Activated CD4-positive, alpha-beta T cell treated with anti-CD3 and anti-CD28 coated beads, Interleukin-2, amount 10 ng/mL, durations not matched to agents 7 days and 5 days (primary cell): ENCODE data around the gene TTC19. TPM values are rescaled to one million over a fixed set of nuclear protein-coding genes. Genes with fewer than 3 reads are reported as not detected.

Experiments
- CTCF ChIA-PET: fragments of 350-600 bp; sonication (Branson Sonifier 250); formaldehyde crosslinking; loops from one replicate; lab custom pipeline; 2021; ENCODE audit warnings: antibody characterized with exemption; lab: Charles Lee
- POLR2A ChIA-PET: fragments of 350-600 bp; sonication (Branson Sonifier 250); formaldehyde crosslinking; loops from one replicate; lab custom pipeline; 2021; ENCODE audit warnings: antibody characterized with exemption; lab: Charles Lee
- DNase-seq: peaks from one replicate; pipeline ENCODE4 v3.0.0-alpha.2; 2020
- H3K27ac Mint-ChIP-seq: one replicate; pipeline ENCODE4 v1.8.0; 2021; ENCODE audit warnings: mild to moderate bottlenecking, moderate library complexity, mixed read lengths
- H3K27me3 Mint-ChIP-seq: one replicate; pipeline ENCODE4 v1.8.0; 2021; ENCODE audit warnings: mixed read lengths
- H3K36me3 Mint-ChIP-seq: one replicate; pipeline ENCODE4 v1.8.0; 2021; ENCODE audit warnings: low read depth, mixed read lengths
- H3K4me1 Mint-ChIP-seq: one replicate; pipeline ENCODE4 v1.8.0; 2021; ENCODE audit warnings: mixed read lengths
- H3K4me3 Mint-ChIP-seq: one replicate; pipeline ENCODE4 v1.8.0; 2021; ENCODE audit warnings: mild to moderate bottlenecking, moderate library complexity, mixed read lengths
- H3K9me3 Mint-ChIP-seq: one replicate; pipeline ENCODE4 v1.8.0; 2021; ENCODE audit warnings: mixed read lengths
- total RNA-seq, 2 experiments: library from RNA; stranded (reverse); gene quantifications; one replicate each; pipeline ENCODE4 v1.2.3, GENCODE V29; 2021

TTC19 gene, protein sequence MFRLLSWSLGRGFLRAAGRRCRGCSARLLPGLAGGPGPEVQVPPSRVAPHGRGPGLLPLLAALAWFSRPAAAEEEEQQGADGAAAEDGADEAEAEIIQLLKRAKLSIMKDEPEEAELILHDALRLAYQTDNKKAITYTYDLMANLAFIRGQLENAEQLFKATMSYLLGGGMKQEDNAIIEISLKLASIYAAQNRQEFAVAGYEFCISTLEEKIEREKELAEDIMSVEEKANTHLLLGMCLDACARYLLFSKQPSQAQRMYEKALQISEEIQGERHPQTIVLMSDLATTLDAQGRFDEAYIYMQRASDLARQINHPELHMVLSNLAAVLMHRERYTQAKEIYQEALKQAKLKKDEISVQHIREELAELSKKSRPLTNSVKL
- 10 to 100 TPM; 25.4 to 25.5 TPM for total RNA-seq

- Mint-ChIP-seq H3K36me3 (peaks cover 41% of the 10 kb centered on the region), H3K4me1 (peaks cover 33% of the 10 kb centered on the region), H3K27ac (peak within 1 kb of the TSS; percentile 99), H3K9me3 (peaks cover 6% of the 10 kb centered on the region), H3K4me3 (peak within 1 kb of the TSS; percentile 96), H3K27me3 (no peaks in the 10 kb centered on the region)
- ChIA-PET CTCF (interaction anchor here (0.7 to 3.0 kb wide), 6 partner anchors 14 to 215 kb away, joined by 3 to 14 read pairs (median 6); partner anchors contain the start of gene ADORA2B), POLR2A (no interaction called here)
- DNase-seq = peak; percentile 93
These were observed at the start of gene TTC19, which contains the start of gene ZSWIM7 for GRCh38 chr17:15999141-15999973. TSS of gene TTC19 (plus strand) at chr17:15999824. CDS start at chr17:15999849, 25 bp downstream. TSS of gene ZSWIM7 (minus strand) at chr17:15999704. CDS start at chr17:15999594, 110 bp downstream.

DNA sequence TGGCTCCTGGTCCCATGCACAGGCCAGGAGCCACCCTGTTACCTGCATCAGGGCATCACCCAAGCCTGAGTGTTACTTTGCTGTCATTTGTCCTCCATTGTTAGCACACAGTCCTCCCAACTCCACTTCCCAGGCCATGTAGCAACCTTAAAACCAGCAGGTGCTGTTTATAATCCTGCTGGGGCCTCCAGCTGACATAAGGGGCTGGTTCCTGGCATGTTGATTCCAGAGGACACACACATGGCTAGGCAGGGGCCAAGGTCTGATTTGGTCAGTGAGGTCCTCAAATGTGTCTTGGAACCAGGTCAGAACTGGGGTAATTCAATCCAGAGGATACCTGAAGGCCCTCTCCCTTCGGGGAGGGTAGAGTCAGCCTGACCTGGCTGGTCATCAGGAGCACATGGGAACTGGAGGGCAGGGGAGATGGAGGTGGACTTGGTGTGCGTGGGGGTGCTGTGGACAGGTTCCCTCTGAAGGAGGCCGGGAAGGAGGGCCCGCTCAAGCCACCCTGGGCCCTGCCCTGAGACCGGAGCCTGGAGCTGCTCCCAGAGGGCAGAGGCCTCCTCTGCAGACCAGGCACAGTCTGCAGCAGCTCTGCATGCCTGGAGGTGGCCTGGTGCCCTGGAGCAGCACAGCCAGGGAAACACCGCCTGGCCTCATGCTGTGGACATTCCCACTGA, 48.1 kb upstream of the TTC19 start:
- H3K27me3 Mint-ChIP-seq = peaks cover 19% of the 10 kb centered on the region
- H3K36me3 Mint-ChIP-seq = no peaks in the 10 kb centered on the region
- ChIA-PET POLR2A (no interaction called here), CTCF (no interaction called here)
- no peaks in the 10 kb centered on the region for H3K9me3 Mint-ChIP-seq
- H3K27ac Mint-ChIP-seq = no peak overlapping the region
- H3K4me3 Mint-ChIP-seq = no peak overlapping the region
- H3K4me1 Mint-ChIP-seq = peaks cover 2% of the 10 kb centered on the region
- DNase-seq = no peak

GRCh38 chr17:15952048-15952532, 47.5 kb upstream of the TTC19 start:
- POLR2A ChIA-PET = no interaction called here
- H3K27ac Mint-ChIP-seq = no peak overlapping the region
- DNase-seq = no peak
- H3K9me3 Mint-ChIP-seq = no peaks in the 10 kb centered on the region
- no peak overlapping the region for H3K4me3 Mint-ChIP-seq
- H3K4me1 Mint-ChIP-seq = peaks cover 6% of the 10 kb centered on the region
- no peaks in the 10 kb centered on the region for H3K36me3 Mint-ChIP-seq
- CTCF ChIA-PET = interaction anchor here (1.5 kb wide), 1 partner anchor 14 kb away, joined by 3 read pairs; no protein-coding TSS in a partner anchor
- H3K27me3 Mint-ChIP-seq = peaks cover 16% of the 10 kb centered on the region

- Mint-ChIP-seq H3K4me1 (peaks cover 14% of the 10 kb centered on the region), H3K27me3 (peaks cover 20% of the 10 kb centered on the region), H3K9me3 (no peaks in the 10 kb centered on the region), H3K27ac (no peak overlapping the region), H3K4me3 (no peak overlapping the region), H3K36me3 (no peaks in the 10 kb centered on the region)
- ChIA-PET CTCF (interaction anchor here (0.6 to 1.5 kb wide), 2 partner anchors 13 to 68 kb away, joined by 3 read pairs; no protein-coding TSS in a partner anchor), POLR2A (no interaction called here)
- DNase-seq = no peak
These were observed 46.5 kb upstream of the TTC19 start for GRCh38 chr17:15952916-15953790.

GRCh38 chr17:15954222-15954621, 45.4 kb upstream of the TTC19 start:
- H3K9me3 Mint-ChIP-seq = no peaks in the 10 kb centered on the region
- H3K27ac Mint-ChIP-seq = no peak overlapping the region
- ChIA-PET CTCF (interaction anchor here (1.3 kb wide), 1 partner anchor 8 kb away, joined by 3 read pairs; no protein-coding TSS in a partner anchor), POLR2A (no interaction called here)
- H3K4me3 Mint-ChIP-seq = no peak overlapping the region
- DNase-seq = no peak
- H3K36me3 Mint-ChIP-seq = no peaks in the 10 kb centered on the region
- H3K27me3 Mint-ChIP-seq = peaks cover 27% of the 10 kb centered on the region
- peaks cover 24% of the 10 kb centered on the region for H3K4me1 Mint-ChIP-seq

DNA sequence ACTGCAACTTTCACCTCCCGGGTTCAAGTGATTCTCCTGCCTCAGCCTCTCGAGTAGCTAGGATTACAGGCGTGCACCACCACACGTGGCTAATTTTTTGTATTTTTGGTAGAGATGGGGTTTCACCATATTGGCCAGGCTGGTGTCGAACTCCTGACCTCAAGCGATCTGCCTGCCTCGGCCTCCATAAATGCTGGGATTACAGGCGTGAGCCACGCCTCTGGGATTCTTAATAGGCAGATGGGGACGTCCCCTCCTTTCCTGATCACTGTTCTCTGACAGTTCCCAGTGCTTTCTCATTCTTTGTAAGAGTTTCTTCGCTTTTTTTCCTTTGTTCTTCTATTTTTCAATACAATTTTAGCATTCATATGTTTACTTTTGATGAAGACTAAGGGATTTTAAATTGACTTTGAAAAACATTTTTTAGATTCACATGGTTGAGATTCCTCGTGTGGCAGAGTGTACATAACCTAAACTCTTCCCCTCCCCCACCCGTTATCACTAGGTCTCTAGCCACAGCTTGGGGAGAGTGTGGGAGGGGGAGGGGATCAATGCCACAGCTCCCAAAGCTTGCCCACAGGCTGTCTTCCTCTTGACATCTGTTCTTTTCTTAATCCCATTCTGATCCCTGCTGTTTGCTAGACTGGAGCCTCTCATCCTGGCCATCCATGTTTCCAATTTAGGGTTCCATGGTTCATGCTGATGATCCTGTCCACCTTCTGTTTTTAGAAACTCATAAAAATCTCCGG, 43.7 kb upstream of the TTC19 start:
- no peak for DNase-seq
- CTCF ChIA-PET = interaction anchor here (1.5 kb wide), 1 partner anchor 17 kb away, joined by 3 read pairs; no protein-coding TSS in a partner anchor
- H3K27me3 Mint-ChIP-seq = peaks cover 29% of the 10 kb centered on the region
- H3K4me3 Mint-ChIP-seq = no peak overlapping the region
- H3K36me3 Mint-ChIP-seq = no peaks in the 10 kb centered on the region
- H3K9me3 Mint-ChIP-seq = no peaks in the 10 kb centered on the region
- H3K27ac Mint-ChIP-seq = no peak overlapping the region
- peaks cover 31% of the 10 kb centered on the region for H3K4me1 Mint-ChIP-seq
- POLR2A ChIA-PET = no interaction called here

DNA sequence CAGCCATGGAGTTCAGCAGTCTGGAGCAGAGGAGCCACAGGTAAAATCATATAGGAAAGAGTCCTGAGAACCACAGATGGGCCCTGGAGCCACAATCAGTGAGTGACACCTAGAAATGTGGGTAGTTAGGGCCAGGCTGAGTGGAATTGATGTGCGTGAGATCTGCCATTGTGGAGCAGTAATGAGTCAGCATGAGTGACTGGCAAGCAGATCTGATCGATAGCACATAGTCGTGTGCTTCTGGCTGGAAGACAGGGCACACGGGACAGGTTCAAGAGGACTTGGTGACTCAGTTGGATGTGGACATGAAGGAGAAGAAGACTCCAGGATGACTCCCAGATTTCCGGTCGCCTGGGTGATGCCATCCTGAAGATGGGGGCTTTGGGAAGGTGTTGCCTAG, 42.4 kb upstream of the TTC19 start:
- Mint-ChIP-seq H3K4me3 (no peak overlapping the region), H3K9me3 (no peaks in the 10 kb centered on the region), H3K27ac (no peak overlapping the region), H3K4me1 (peaks cover 31% of the 10 kb centered on the region), H3K27me3 (peaks cover 35% of the 10 kb centered on the region), H3K36me3 (no peaks in the 10 kb centered on the region)
- POLR2A ChIA-PET = no interaction called here
- DNase-seq = no peak
- CTCF ChIA-PET = no interaction called here

GRCh38 chr17:15957608-15958307, 41.9 kb upstream of the TTC19 start:
- Mint-ChIP-seq H3K27me3 (peaks cover 35% of the 10 kb centered on the region), H3K4me3 (no peak overlapping the region), H3K27ac (no peak overlapping the region), H3K9me3 (no peaks in the 10 kb centered on the region), H3K36me3 (no peaks in the 10 kb centered on the region), H3K4me1 (peaks cover 31% of the 10 kb centered on the region)
- DNase-seq = no peak
- POLR2A ChIA-PET = no interaction called here
- CTCF ChIA-PET = interaction anchor here (1.9 kb wide), 1 partner anchor 13 kb away, joined by 12 read pairs; the partner anchor contains the start of gene ADORA2B

DNA sequence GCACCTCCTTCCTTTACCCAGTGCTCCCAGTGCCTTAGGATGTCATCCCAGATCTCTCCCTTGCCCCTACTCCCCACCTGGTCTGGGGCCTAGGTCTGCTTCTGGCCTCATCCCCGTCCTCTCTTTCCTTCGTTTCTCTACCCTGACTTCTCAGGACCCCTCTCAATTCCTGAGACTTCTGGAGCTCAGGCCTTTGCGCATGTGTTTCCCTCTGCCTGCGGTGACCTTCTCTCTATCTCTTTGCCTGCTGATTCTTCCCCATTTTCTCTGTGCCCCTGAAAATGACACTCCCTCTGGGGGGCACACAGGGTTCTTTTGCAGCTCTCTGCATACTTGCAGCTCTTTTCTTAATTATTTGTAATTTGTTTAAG, 41.2 kb upstream of the TTC19 start:
- Mint-ChIP-seq H3K4me1 (peaks cover 31% of the 10 kb centered on the region), H3K9me3 (no peaks in the 10 kb centered on the region), H3K36me3 (no peaks in the 10 kb centered on the region), H3K27ac (peak overlapping the region; percentile 47), H3K27me3 (peaks cover 37% of the 10 kb centered on the region), H3K4me3 (no peak overlapping the region)
- DNase-seq = no peak
- POLR2A ChIA-PET = no interaction called here
- CTCF ChIA-PET = interaction anchor here (1.5 to 2.5 kb wide), 3 partner anchors 9 to 41 kb away, joined by 6 to 12 read pairs (median 8); partner anchors contain the start of genes ADORA2B, TTC19 and ZSWIM7

DNA sequence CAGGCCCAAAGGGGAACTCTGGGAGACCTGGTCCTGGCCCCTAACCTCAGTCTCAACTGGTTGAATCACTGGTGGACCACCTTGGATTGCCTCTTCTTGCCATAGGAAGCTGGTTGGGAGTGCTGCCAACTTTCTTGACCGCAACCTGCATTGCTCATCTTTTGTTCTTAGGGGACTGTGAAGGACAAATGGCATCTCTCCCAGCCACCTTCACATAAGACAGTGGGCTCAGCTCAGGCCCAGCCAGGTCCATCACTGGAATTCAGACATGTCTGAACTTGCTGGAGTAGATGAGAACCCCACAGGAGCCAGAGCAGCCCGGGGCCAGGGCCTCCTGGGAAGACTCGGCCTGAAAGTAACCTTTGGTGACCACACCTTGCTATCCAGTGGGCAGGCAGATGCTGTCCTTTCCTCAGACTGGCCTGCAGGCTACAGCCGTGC, 35.9 kb upstream of the TTC19 start:
- H3K9me3 Mint-ChIP-seq = no peaks in the 10 kb centered on the region

More for the DNA sequence above, 35.9 kb upstream of the TTC19 start:
- ChIA-PET POLR2A (no interaction called here), CTCF (interaction anchor here (1.1 kb wide), 1 partner anchor 19 kb away, joined by 3 read pairs; no protein-coding TSS in a partner anchor)
- peaks cover 28% of the 10 kb centered on the region for H3K4me1 Mint-ChIP-seq
- H3K36me3 Mint-ChIP-seq = no peaks in the 10 kb centered on the region
- H3K27ac Mint-ChIP-seq = peak overlapping the region; percentile 19
- no peak overlapping the region for H3K4me3 Mint-ChIP-seq
- no peak for DNase-seq
- H3K27me3 Mint-ChIP-seq = peaks cover 22% of the 10 kb centered on the region
